Effector memory CD4-positive, alpha-beta T cell (primary cell): ENCODE results near the gene GOLPH3.

ENCODE experiments used
- DNase-seq, 3 donors: peaks; one replicate each; pipeline ENCODE4 v3.0.0-alpha.2; 2020
- H3K27ac ChIP-seq: 2 replicates; pipeline ENCODE4 v1.7.0; 2013; ENCODE audit warnings: mild to moderate bottlenecking, low read length, moderate library complexity; ENCODE audit not compliant: insufficient read depth, poor library complexity, severe bottlenecking
- H3K27me3 ChIP-seq: replicated peaks from 2 replicates; pipeline ENCODE4 v1.7.0; 2013; ENCODE audit warnings: mild to moderate bottlenecking, low read length; ENCODE audit not compliant: insufficient read depth, control insufficient read depth, poor library complexity, severe bottlenecking
- H3K36me3 ChIP-seq: 2 replicates; pipeline ENCODE4 v1.7.0; 2013; ENCODE audit warnings: mild to moderate bottlenecking, low read length, moderate library complexity; ENCODE audit not compliant: control insufficient read depth, insufficient read depth
- H3K4me1 ChIP-seq: 2 replicates; pipeline ENCODE4 v1.7.0; 2013; ENCODE audit warnings: low read length, mild to moderate bottlenecking; ENCODE audit not compliant: control insufficient read depth, insufficient read depth, poor library complexity, severe bottlenecking
- H3K4me3 ChIP-seq: 2 replicates; pipeline ENCODE4 v1.7.0; 2013; ENCODE audit warnings: low read length, low read depth, mild to moderate bottlenecking; ENCODE audit not compliant: insufficient read depth, poor library complexity, severe bottlenecking
- H3K9me3 ChIP-seq: 2 replicates; pipeline ENCODE4 v1.7.0; 2013; ENCODE audit warnings: mild to moderate bottlenecking, low read length, moderate library complexity; ENCODE audit not compliant: control insufficient read depth

Gene GOLPH3

GRCh38 chr5:32157078-32157477 is 17.0 kb downstream of the GOLPH3 start:
- Histone ChIP-seq H3K27me3 (no peaks in the 10 kb centered on the region), H3K9me3 (no peaks in the 10 kb centered on the region), H3K4me3 (no peak overlapping the region), H3K27ac (no peak overlapping the region), H3K4me1 (peaks cover 13% of the 10 kb centered on the region), H3K36me3 (no peaks in the 10 kb centered on the region)
- DNase-seq: no peak

DNA sequence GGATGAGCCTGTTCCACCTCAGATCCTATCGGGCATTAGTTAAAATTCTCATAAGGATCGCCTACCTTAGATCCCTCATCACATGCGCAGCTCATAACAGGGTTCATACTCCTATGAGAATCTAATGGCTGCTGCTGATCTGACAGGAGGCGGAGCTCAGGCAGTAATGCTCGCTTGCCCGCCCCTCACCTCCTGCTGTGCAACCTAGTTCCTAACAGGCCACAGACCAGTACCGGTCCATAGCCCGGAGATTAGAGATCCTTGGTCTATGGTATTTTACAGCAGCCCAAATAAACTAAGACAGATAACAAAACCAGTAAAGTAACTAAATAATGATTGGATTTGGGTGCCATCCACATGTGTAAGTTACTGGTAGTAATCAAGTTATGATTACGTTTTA is 17.5 kb downstream of the GOLPH3 start:
- Histone ChIP-seq H3K27ac (no peak overlapping the region), H3K36me3 (no peaks in the 10 kb centered on the region), H3K4me3 (no peak overlapping the region), H3K4me1 (peaks cover 13% of the 10 kb centered on the region), H3K27me3 (no peaks in the 10 kb centered on the region), H3K9me3 (no peaks in the 10 kb centered on the region)
- no peak for DNase-seq

DNA sequence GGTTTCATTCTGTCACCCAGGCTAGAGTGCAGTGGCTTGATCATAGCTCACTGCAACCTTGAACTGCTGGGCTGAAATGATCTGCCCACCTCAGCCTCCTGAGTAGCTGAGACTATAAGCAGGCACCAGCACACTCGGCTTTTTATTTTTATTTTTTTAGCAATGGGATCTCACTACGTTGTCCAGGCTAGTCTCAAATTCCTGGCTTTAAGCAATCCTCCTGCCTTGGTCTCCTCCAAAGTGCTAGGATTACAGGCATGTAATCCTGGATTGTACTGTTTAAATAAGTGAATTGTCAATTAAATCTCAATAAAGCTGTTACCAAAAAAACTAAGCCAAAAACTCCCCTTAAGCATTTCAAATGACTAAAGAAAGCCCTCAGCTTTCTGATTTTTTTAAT is 18.9 kb downstream of the GOLPH3 start:
- Histone ChIP-seq H3K4me1 (peaks cover 18% of the 10 kb centered on the region), H3K9me3 (no peaks in the 10 kb centered on the region), H3K4me3 (no peak overlapping the region), H3K27me3 (no peaks in the 10 kb centered on the region), H3K27ac (no peak overlapping the region), H3K36me3 (no peaks in the 10 kb centered on the region)
- DNase-seq: no peak

DNA sequence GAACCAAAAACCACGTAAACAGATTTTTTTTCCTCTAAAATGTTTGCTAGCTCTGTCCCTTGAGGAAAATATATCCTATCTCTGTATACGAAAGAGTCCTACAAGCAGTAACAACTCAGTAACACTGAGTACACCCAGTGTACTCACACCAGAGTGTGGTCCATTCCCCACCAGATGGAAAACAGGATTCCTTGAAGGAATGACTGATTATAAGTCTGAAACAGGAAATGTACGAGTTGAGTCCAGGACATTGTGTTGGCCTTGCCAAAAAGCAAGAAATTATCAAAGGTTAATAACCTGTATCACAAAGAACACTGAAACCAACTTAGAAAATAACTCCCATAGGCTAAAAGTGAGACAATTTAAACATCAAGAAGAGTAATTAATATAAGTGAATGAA is 20.4 kb downstream of the GOLPH3 start:
- Histone ChIP-seq H3K27me3 (no peaks in the 10 kb centered on the region), H3K4me1 (peaks cover 13% of the 10 kb centered on the region), H3K4me3 (no peak overlapping the region), H3K27ac (no peak overlapping the region), H3K36me3 (no peaks in the 10 kb centered on the region), H3K9me3 (no peaks in the 10 kb centered on the region)
- DNase-seq: no peak

DNA sequence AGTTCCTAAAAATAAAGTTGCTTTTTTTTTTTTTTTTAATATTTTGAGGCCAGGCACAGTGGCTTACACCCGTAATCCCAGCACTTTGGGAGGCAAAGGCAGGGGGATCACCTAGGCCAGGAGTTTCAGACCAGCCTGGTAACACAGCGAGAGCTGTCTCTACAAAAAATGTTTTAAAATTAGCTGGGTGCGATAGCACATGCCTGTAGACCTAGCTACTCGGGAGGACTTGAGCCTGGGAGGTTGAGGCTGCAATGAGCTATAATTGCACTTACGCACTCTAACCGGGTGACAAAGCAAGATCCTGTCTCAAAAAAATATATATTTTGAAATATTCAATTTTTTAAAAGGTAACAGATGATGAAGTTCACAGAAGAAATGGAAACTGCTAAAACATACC is 22.9 kb downstream of the GOLPH3 start:
- H3K9me3 ChIP-seq: no peaks in the 10 kb centered on the region
- H3K4me3 ChIP-seq: no peak overlapping the region
- H3K36me3 ChIP-seq: no peaks in the 10 kb centered on the region
- no peak for DNase-seq
- no peak overlapping the region for H3K27ac ChIP-seq
- H3K27me3 ChIP-seq: no peaks in the 10 kb centered on the region
- peaks cover 9% of the 10 kb centered on the region for H3K4me1 ChIP-seq

- Histone ChIP-seq H3K4me1 (peaks cover 9% of the 10 kb centered on the region), H3K9me3 (no peaks in the 10 kb centered on the region), H3K36me3 (no peaks in the 10 kb centered on the region), H3K4me3 (no peak overlapping the region), H3K27me3 (no peaks in the 10 kb centered on the region), H3K27ac (no peak overlapping the region)
- no peak for DNase-seq
Measured at GRCh38 chr5:32150366-32150765, 23.8 kb downstream of the GOLPH3 start.

DNA sequence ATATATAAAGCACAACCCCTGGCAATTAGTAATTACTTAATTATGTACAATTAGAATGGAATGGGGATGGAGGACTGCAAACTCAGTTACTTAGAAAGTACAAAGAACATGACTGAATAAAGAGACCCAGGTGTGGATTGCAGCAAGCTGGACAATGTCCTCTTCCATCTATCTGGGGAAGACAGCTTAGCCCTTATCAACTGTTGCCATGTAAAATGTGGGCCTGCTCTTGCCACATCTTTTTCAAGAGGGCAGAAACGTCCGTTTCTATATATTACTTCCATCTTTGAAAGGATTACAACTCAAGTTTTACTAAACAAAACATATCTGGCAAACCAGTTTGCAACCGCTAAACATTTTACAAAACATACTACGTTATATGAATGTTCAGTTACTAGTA is 26.2 kb downstream of the GOLPH3 start:
- no peak overlapping the region for H3K27ac ChIP-seq
- no peaks in the 10 kb centered on the region for H3K36me3 ChIP-seq
- H3K4me3 ChIP-seq: no peak overlapping the region
- no peaks in the 10 kb centered on the region for H3K9me3 ChIP-seq
- H3K4me1 ChIP-seq: peaks cover 4% of the 10 kb centered on the region
- DNase-seq: no peak
- no peaks in the 10 kb centered on the region for H3K27me3 ChIP-seq

DNA sequence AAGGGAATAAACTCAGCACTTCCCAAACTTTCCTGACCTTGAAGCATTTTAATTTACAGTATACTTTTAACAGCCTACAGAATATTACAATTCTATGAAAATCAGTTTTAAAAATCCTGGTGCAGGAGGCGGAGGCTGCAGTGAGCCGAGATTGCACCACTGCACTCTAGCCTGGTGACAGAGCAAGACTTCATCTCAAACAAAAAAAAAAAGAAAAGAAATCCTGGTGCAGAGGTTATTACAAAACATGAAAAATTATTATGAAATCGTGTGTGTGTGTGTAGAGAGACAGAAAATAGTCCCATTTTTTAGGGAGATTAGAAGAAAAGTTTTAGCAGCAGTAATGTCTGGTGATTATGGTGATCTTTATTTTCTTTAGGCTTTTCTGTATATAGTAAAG is 26.9 kb downstream of the GOLPH3 start:
- H3K4me1 ChIP-seq: peaks cover 4% of the 10 kb centered on the region
- no peak for DNase-seq
- H3K9me3 ChIP-seq: no peaks in the 10 kb centered on the region
- H3K27ac ChIP-seq: no peak overlapping the region
- H3K4me3 ChIP-seq: no peak overlapping the region
- H3K36me3 ChIP-seq: no peaks in the 10 kb centered on the region
- no peaks in the 10 kb centered on the region for H3K27me3 ChIP-seq

DNA sequence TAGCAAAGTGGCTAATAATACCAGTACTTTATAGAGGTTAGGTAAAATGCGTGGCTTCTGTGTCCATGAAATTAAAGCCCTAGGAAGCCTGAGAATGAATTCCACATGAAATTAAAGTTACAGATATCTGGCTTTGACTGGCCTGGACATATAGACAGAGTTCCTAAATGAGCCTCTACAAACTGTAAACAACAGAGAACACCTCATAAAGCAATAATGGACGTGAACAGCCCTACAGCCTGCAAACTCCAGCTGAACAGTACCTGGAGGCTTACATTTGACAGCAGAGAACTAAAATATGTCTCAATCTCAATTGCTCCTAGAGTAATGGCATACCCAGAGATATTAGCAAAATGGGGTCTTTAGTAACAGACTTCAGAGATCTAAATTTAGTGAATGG is 28.7 kb downstream of the GOLPH3 start:
- no peak overlapping the region for H3K27ac ChIP-seq
- H3K36me3 ChIP-seq: no peaks in the 10 kb centered on the region

GRCh38 chr5:32144378-32145207 is 29.5 kb downstream of the GOLPH3 start:
- peaks cover 2% of the 10 kb centered on the region for H3K4me1 ChIP-seq
- no peak for DNase-seq
- H3K9me3 ChIP-seq: no peaks in the 10 kb centered on the region
- no peaks in the 10 kb centered on the region for H3K27me3 ChIP-seq
- H3K27ac ChIP-seq: no peak overlapping the region
- H3K36me3 ChIP-seq: no peaks in the 10 kb centered on the region
- no peak overlapping the region for H3K4me3 ChIP-seq

More for the DNA sequence above, 28.7 kb downstream of the GOLPH3 start:
- H3K27me3 ChIP-seq: no peaks in the 10 kb centered on the region
- no peak for DNase-seq
- H3K9me3 ChIP-seq: no peaks in the 10 kb centered on the region
- H3K4me1 ChIP-seq: peaks cover under 1% of the 10 kb centered on the region
- H3K4me3 ChIP-seq: no peak overlapping the region
